ENCODE data around the gene LAMTOR2. TPM values are rescaled to one million over a fixed set of nuclear protein-coding genes. Genes with fewer than 3 reads are reported as not detected.

LAMTOR2 gene
- total and polyA plus RNA-seq, 2 experiments from 2014 or later: 48.5 to 142 TPM

GRCh38 chr1:156063997-156064285 lies 9.4 kb downstream of the LAMTOR2 start:
- H4K20me1 ChIP-seq (ENCODE audit: insufficient read depth, poor library complexity, severe bottlenecking): peaks cover 6% of the 10 kb centered on the region
- peak overlapping the region; percentile 19 for H3K27ac ChIP-seq
- TF ChIP-seq CTCF (IDR thresholded peaks at IDR 0.05; ENCODE audit: poor library complexity): no peak
- TF ChIP-seq EZH2 (IDR thresholded peaks at IDR 0.05; ENCODE audit: borderline replicate concordance): no peak
- no peak for TF ChIP-seq EZH2phosphoT487 (IDR thresholded peaks at IDR 0.05; ENCODE audit: low read depth, severe bottlenecking, unreplicated experiment)
- no peaks in the 10 kb centered on the region for H3K27me3 ChIP-seq
- H3K9me2 ChIP-seq (replicated peaks; ENCODE audit: insufficient read depth): no peaks in the 10 kb centered on the region
- 37% methylated on average over 2 of the region's 2 CpGs for WGBS (ENCODE audit: low lambda C conversion rate, missing lambda C conversion rate)
- H2AFZ ChIP-seq: no peak overlapping the region
- H3K36me3 ChIP-seq (replicated peaks; ENCODE audit: insufficient read depth, low read depth): no peaks in the 10 kb centered on the region
- peaks cover 39% of the 10 kb centered on the region for H3K79me2 ChIP-seq
- peak; percentile 40 for DNase-seq (ENCODE audit: low spot score)
- H3K4me3 ChIP-seq: no peak overlapping the region
- no peak overlapping the region for H3K4me2 ChIP-seq
- H3K4me1 ChIP-seq (ENCODE audit: insufficient read depth): peaks cover 9% of the 10 kb centered on the region
- H3K9me3 ChIP-seq (ENCODE audit: low read depth): no peaks in the 10 kb centered on the region

GRCh38 chr1:156064615-156065014 lies 10.0 kb downstream of the LAMTOR2 start:
- no peaks in the 10 kb centered on the region for H3K9me3 ChIP-seq (ENCODE audit: low read depth)
- TF ChIP-seq CTCF (IDR thresholded peaks at IDR 0.05; ENCODE audit: poor library complexity) (no peak), EZH2phosphoT487 (IDR thresholded peaks at IDR 0.05; ENCODE audit: low read depth, severe bottlenecking, unreplicated experiment) (no peak), EZH2 (IDR thresholded peaks at IDR 0.05; ENCODE audit: borderline replicate concordance) (no peak)
- no peaks in the 10 kb centered on the region for H3K36me3 ChIP-seq (replicated peaks; ENCODE audit: insufficient read depth, low read depth)
- no peaks in the 10 kb centered on the region for H3K27me3 ChIP-seq
- no peak for DNase-seq (ENCODE audit: low spot score)
- H3K9me2 ChIP-seq (replicated peaks; ENCODE audit: insufficient read depth): no peaks in the 10 kb centered on the region
- H3K4me3 ChIP-seq: no peak overlapping the region
- no peak overlapping the region for H3K4me2 ChIP-seq
- 100% methylated on average over 2 of the region's 2 CpGs for WGBS (ENCODE audit: low lambda C conversion rate, missing lambda C conversion rate)
- H3K27ac ChIP-seq: peak overlapping the region; percentile 19
- H2AFZ ChIP-seq: no peak overlapping the region
- H4K20me1 ChIP-seq (ENCODE audit: insufficient read depth, poor library complexity, severe bottlenecking): peaks cover 6% of the 10 kb centered on the region
- H3K4me1 ChIP-seq (ENCODE audit: insufficient read depth): peaks cover 9% of the 10 kb centered on the region
- H3K79me2 ChIP-seq: peaks cover 39% of the 10 kb centered on the region

- H3K4me2 ChIP-seq: no peak overlapping the region
- H3K9me2 ChIP-seq (replicated peaks; ENCODE audit: insufficient read depth): no peaks in the 10 kb centered on the region
- peaks cover 6% of the 10 kb centered on the region for H4K20me1 ChIP-seq (ENCODE audit: insufficient read depth, poor library complexity, severe bottlenecking)
- H3K27ac ChIP-seq: no peak overlapping the region
- no peaks in the 10 kb centered on the region for H3K9me3 ChIP-seq (ENCODE audit: low read depth)
- no peak overlapping the region for H2AFZ ChIP-seq
- H3K4me1 ChIP-seq (ENCODE audit: insufficient read depth): peaks cover 8% of the 10 kb centered on the region
- H3K27me3 ChIP-seq: no peaks in the 10 kb centered on the region
- WGBS (ENCODE audit: low lambda C conversion rate, missing lambda C conversion rate): 90% methylated on average over 3 of the region's 3 CpGs
- no peak for DNase-seq (ENCODE audit: low spot score)
- TF ChIP-seq EZH2phosphoT487 (IDR thresholded peaks at IDR 0.05; ENCODE audit: low read depth, severe bottlenecking, unreplicated experiment) (no peak), EZH2 (IDR thresholded peaks at IDR 0.05; ENCODE audit: borderline replicate concordance) (no peak), CTCF (IDR thresholded peaks at IDR 0.05; ENCODE audit: poor library complexity) (no peak)
- no peak overlapping the region for H3K4me3 ChIP-seq
- peaks cover 39% of the 10 kb centered on the region for H3K79me2 ChIP-seq
- no peaks in the 10 kb centered on the region for H3K36me3 ChIP-seq (replicated peaks; ENCODE audit: insufficient read depth, low read depth)
Measured at GRCh38 chr1:156065212-156065611, 10.6 kb downstream of the LAMTOR2 start.

GRCh38 chr1:156065871-156066270 lies 11.3 kb downstream of the LAMTOR2 start:
- Histone ChIP-seq H2AFZ (no peak overlapping the region), H3K36me3 (replicated peaks; ENCODE audit: insufficient read depth, low read depth) (no peaks in the 10 kb centered on the region), H4K20me1 (ENCODE audit: insufficient read depth, poor library complexity, severe bottlenecking) (peaks cover 6% of the 10 kb centered on the region), H3K4me1 (ENCODE audit: insufficient read depth) (peaks cover 9% of the 10 kb centered on the region), H3K27me3 (no peaks in the 10 kb centered on the region), H3K4me2 (no peak overlapping the region), H3K79me2 (peaks cover 39% of the 10 kb centered on the region), H3K27ac (no peak overlapping the region), H3K4me3 (no peak overlapping the region), H3K9me2 (replicated peaks; ENCODE audit: insufficient read depth) (no peaks in the 10 kb centered on the region), H3K9me3 (ENCODE audit: low read depth) (no peaks in the 10 kb centered on the region)
- no peak for DNase-seq (ENCODE audit: low spot score)
- TF ChIP-seq EZH2phosphoT487 (IDR thresholded peaks at IDR 0.05; ENCODE audit: low read depth, severe bottlenecking, unreplicated experiment): no peak
- TF ChIP-seq CTCF (IDR thresholded peaks at IDR 0.05; ENCODE audit: poor library complexity): no peak
- no peak for TF ChIP-seq EZH2 (IDR thresholded peaks at IDR 0.05; ENCODE audit: borderline replicate concordance)
- 85% methylated on average over 16 of the region's 16 CpGs for WGBS (ENCODE audit: low lambda C conversion rate, missing lambda C conversion rate)
